H1 (cell line): Measurements from ENCODE around the gene CLDN8. TPM values are rescaled to one million over a fixed set of nuclear protein-coding genes. Genes with fewer than 3 reads are reported as not detected.

Experiments
- CTCF ChIA-PET: fragments of 300-600 bp; sonication (Branson Sonifier 250); formaldehyde crosslinking; loops from one replicate; lab custom pipeline; 2021; ENCODE audit not compliant: partially characterized antibody; lab: Charles Lee
- POLR2A ChIA-PET: fragments of 300-600 bp; sonication (Branson Sonifier 250); formaldehyde crosslinking; loops from one replicate; lab custom pipeline; 2021; ENCODE audit warnings: inconsistent platforms; ENCODE audit not compliant: partially characterized antibody; lab: Charles Lee
- DNase-seq, 2 experiments: peaks; one replicate each; pipeline versions ENCODE4 v3.0.0 to v3.0.0-alpha.2; 2010 to 2022; ENCODE audit warnings: low spot score in 2 of 2, low read depth in 1 of 2, mixed read lengths in 1 of 2
- FAIRE-seq: peaks from 2 replicates; lab custom pipeline; 2011; peaks lifted over from hg19 to GRCh38; lab: Jason Lieb, UNC
- H2AFZ ChIP-seq: 2 replicates; pipeline ENCODE4 v1.8.1; 2012; ENCODE audit warnings: low read length, inconsistent platforms
- H2AK5ac ChIP-seq: 2 replicates; pipeline ENCODE4 v1.6.1; 2013; ENCODE audit warnings: low read depth, low read length
- H2BK120ac ChIP-seq: replicated peaks from 2 replicates; pipeline ENCODE3; 2013; ENCODE audit warnings: low read depth, low read length, inconsistent platforms
- H2BK12ac ChIP-seq: 2 replicates; pipeline ENCODE4 v1.6.1; 2013; ENCODE audit warnings: low read depth, low read length
- H2BK15ac ChIP-seq: 2 replicates; pipeline ENCODE4 v1.6.1; 2013; ENCODE audit warnings: low read length
- H2BK20ac ChIP-seq: 2 replicates; pipeline ENCODE4 v1.6.1; 2013; ENCODE audit warnings: low read length
- H2BK5ac ChIP-seq: 2 replicates; pipeline ENCODE4 v1.6.1; 2013; ENCODE audit warnings: low read depth, low read length
- H3K14ac ChIP-seq: 2 replicates; pipeline ENCODE4 v1.6.1; 2013; ENCODE audit warnings: inconsistent platforms; ENCODE audit not compliant: insufficient read length
- H3K18ac ChIP-seq: 2 replicates; pipeline ENCODE4 v1.6.1; 2013; ENCODE audit warnings: low read length; ENCODE audit errors: extremely low read depth
- H3K23ac ChIP-seq: 2 replicates; pipeline ENCODE4 v1.6.1; 2013; ENCODE audit warnings: inconsistent platforms; ENCODE audit not compliant: insufficient read length
- H3K23me2 ChIP-seq: 2 replicates; pipeline ENCODE4 v1.6.1; 2013; ENCODE audit warnings: low read depth, low read length
- H3K27ac ChIP-seq: 2 replicates; pipeline ENCODE4 v1.6.1; 2011; ENCODE audit warnings: low read depth, low read length, inconsistent platforms
- H3K27me3 ChIP-seq, 4 experiments: replicated peaks in 1 of 4; 1 replicate in 1 of 4; 2 replicates in 3 of 4; pipeline versions ENCODE4 v1.6.1 to v1.8.1; 2011 to 2013; ENCODE audit warnings: low read length in 3 of 4, mild to moderate bottlenecking in 3 of 4, inconsistent platforms in 2 of 4, mixed read lengths in 2 of 4, moderate library complexity in 1 of 4; ENCODE audit not compliant: control insufficient read depth in 3 of 4, insufficient read depth in 3 of 4; ENCODE audit errors: extremely low read depth in 1 of 4
- H3K36me3 ChIP-seq, 4 experiments: 2 replicates each; pipeline versions ENCODE4 v1.6.1 to v1.8.1; 2011 to 2013; ENCODE audit warnings: mild to moderate bottlenecking in 4 of 4, low read length in 3 of 4, moderate library complexity in 2 of 4, control low read depth in 1 of 4, inconsistent platforms in 1 of 4; ENCODE audit not compliant: insufficient read depth in 4 of 4, control insufficient read depth in 2 of 4
- H3K4ac ChIP-seq: replicated peaks from 2 replicates; pipeline ENCODE3; 2013; ENCODE audit warnings: low read length, low read depth, mixed read lengths, inconsistent platforms; ENCODE audit not compliant: insufficient read length
- H3K4me1 ChIP-seq, 4 experiments: replicated peaks in 1 of 4; 1 replicate in 1 of 4; 2 replicates in 3 of 4; pipeline versions ENCODE4 v1.6.1 to v1.8.1; 2011 to 2013; ENCODE audit warnings: low read length in 3 of 4, inconsistent platforms in 2 of 4, mixed read lengths in 1 of 4; ENCODE audit not compliant: insufficient read depth in 4 of 4, control insufficient read depth in 3 of 4
- H3K4me2 ChIP-seq, 2 experiments: 2 replicates each; pipeline versions ENCODE4 v1.6.1 to v1.8.1; 2011 to 2013; ENCODE audit warnings: low read depth in 2 of 2, low read length in 2 of 2, control low read depth in 1 of 2, inconsistent platforms in 1 of 2, mild to moderate bottlenecking in 1 of 2; ENCODE audit not compliant: insufficient read depth in 1 of 2
- H3K4me3 ChIP-seq, 4 experiments: fragments of 200-600, 300-600 bp in 1 of 4; sonication (generic), shearing (Covaris generic), sonication (Bioruptor Twin) in 1 of 4; 2 replicates each; pipeline versions ENCODE4 v1.5.1 to v1.8.1; 2011 to 2016; ENCODE audit warnings: low read length in 4 of 4, low read depth in 3 of 4, control low read depth in 2 of 4, inconsistent platforms in 2 of 4, mild to moderate bottlenecking in 2 of 4, mixed read lengths in 1 of 4, moderate library complexity in 1 of 4; ENCODE audit not compliant: insufficient read depth in 2 of 4; ENCODE audit errors: extremely low read depth in 1 of 4
- H3K56ac ChIP-seq: replicated peaks from 2 replicates; pipeline ENCODE3; 2013; ENCODE audit warnings: low read depth, mild to moderate bottlenecking, mixed read lengths, low read length, inconsistent platforms; ENCODE audit not compliant: insufficient read length
- H3K79me1 ChIP-seq: 2 replicates; pipeline ENCODE4 v1.6.1; 2013; ENCODE audit warnings: low read depth, low read length, control low read depth
- H3K79me2 ChIP-seq, 2 experiments: 2 replicates each; pipeline versions ENCODE4 v1.6.1 to v1.8.1; 2012 to 2013; ENCODE audit warnings: low read length in 2 of 2, mild to moderate bottlenecking in 2 of 2, inconsistent platforms in 1 of 2; ENCODE audit not compliant: insufficient read depth in 2 of 2, control insufficient read depth in 1 of 2
- H3K9ac ChIP-seq, 4 experiments: replicated peaks in 1 of 4; 1 replicate in 1 of 4; 2 replicates in 3 of 4; pipeline versions ENCODE4 v1.6.1 to v1.8.1; 2011 to 2013; ENCODE audit warnings: low read depth in 3 of 4, low read length in 3 of 4, control low read depth in 2 of 4, mild to moderate bottlenecking in 2 of 4, moderate library complexity in 2 of 4, inconsistent platforms in 1 of 4; ENCODE audit errors: extremely low read depth in 1 of 4
- H3K9me3 ChIP-seq, 2 experiments: 2 replicates each; pipeline versions ENCODE4 v1.6.1 to v1.8.1; 2012 to 2013; ENCODE audit warnings: mild to moderate bottlenecking in 2 of 2, moderate library complexity in 2 of 2, control low read depth in 1 of 2, inconsistent platforms in 1 of 2, low read depth in 1 of 2, low read length in 1 of 2, mixed read lengths in 1 of 2; ENCODE audit not compliant: insufficient read depth in 2 of 2
- H4K20me1 ChIP-seq, 2 experiments: replicated peaks in 1 of 2; 2 replicates each; pipeline versions ENCODE3 to v1.8.1; 2011 to 2013; ENCODE audit warnings: inconsistent platforms in 2 of 2, low read length in 2 of 2, mild to moderate bottlenecking in 1 of 2; ENCODE audit not compliant: insufficient read depth in 2 of 2, control insufficient read depth in 1 of 2
- H4K5ac ChIP-seq: 2 replicates; pipeline ENCODE4 v1.6.1; 2013; ENCODE audit warnings: low read length, low read depth, mixed read lengths, inconsistent platforms; ENCODE audit not compliant: insufficient read length
- H4K8ac ChIP-seq: 2 replicates; pipeline ENCODE4 v1.8.0; 2013; ENCODE audit warnings: mild to moderate bottlenecking, moderate library complexity, low read length, inconsistent platforms; ENCODE audit not compliant: insufficient read depth; ENCODE audit errors: extremely low read depth
- H4K91ac ChIP-seq: replicated peaks from 2 replicates; pipeline ENCODE3; 2013; ENCODE audit warnings: low read length, mixed read lengths, inconsistent platforms; ENCODE audit not compliant: insufficient read length
- BCL11A ChIP-seq, 2 experiments: IDR thresholded peaks; one replicate each; pipeline ENCODE4 v1.6.1; 2011; ENCODE audit warnings: low read depth in 2 of 2, low read length in 2 of 2, mild to moderate bottlenecking in 2 of 2
- CEBPB ChIP-seq: IDR thresholded peaks from 2 replicates; pipeline ENCODE4 v1.6.1; 2012; ENCODE audit warnings: low read depth, low read length
- CHD2 ChIP-seq: IDR thresholded peaks from 2 replicates; pipeline ENCODE4 v1.6.1; 2012; ENCODE audit warnings: low read length, improper control_type of control experiment
- EGR1 ChIP-seq: IDR thresholded peaks from 2 replicates; pipeline ENCODE4 v1.6.1; 2011; ENCODE audit warnings: low read depth, low read length, borderline replicate concordance
- EP300 ChIP-seq, 2 experiments: IDR thresholded peaks; 1 replicate in 1 of 2; 2 replicates in 1 of 2; pipeline ENCODE4 v1.6.1; 2011 to 2012; ENCODE audit warnings: low read depth in 2 of 2, low read length in 2 of 2, mild to moderate bottlenecking in 2 of 2, borderline replicate concordance in 1 of 2, inconsistent platforms in 1 of 2, moderate library complexity in 1 of 2
- JUN ChIP-seq: IDR thresholded peaks from 2 replicates; pipeline ENCODE4 v1.6.1; 2011; ENCODE audit warnings: low read depth, mild to moderate bottlenecking, improper control_type of control experiment, low read length
- POLR2A ChIP-seq, 2 experiments: IDR thresholded peaks; 1 replicate in 1 of 2; 2 replicates in 1 of 2; pipeline ENCODE4 v1.6.1; 2011; ENCODE audit warnings: low read depth in 2 of 2, low read length in 2 of 2, mild to moderate bottlenecking in 2 of 2; ENCODE audit errors: control extremely low read depth in 1 of 2
- TAF1 ChIP-seq: IDR thresholded peaks from 2 replicates; pipeline ENCODE4 v1.6.1; 2011; ENCODE audit warnings: mild to moderate bottlenecking, low read depth, low read length
- TEAD4 ChIP-seq: IDR thresholded peaks from 2 replicates; pipeline ENCODE4 v1.6.1; 2012; ENCODE audit warnings: low read depth, low read length, inconsistent platforms, mixed read lengths
- YY1 ChIP-seq: IDR thresholded peaks from 2 replicates; pipeline ENCODE4 v1.6.1; 2011; ENCODE audit warnings: low read depth, mild to moderate bottlenecking, low read length
- ZNF274 ChIP-seq: IDR thresholded peaks from 2 replicates; pipeline ENCODE4 v1.7.0; 2012; ENCODE audit warnings: low read length, borderline replicate concordance; ENCODE audit errors: extremely low read depth
- WGBS, 2 experiments: shearing (Covaris generic) in 1 of 2; methylation state at CpG; one replicate each; pipeline versions ENCODE4 v1.1.6 to v1.1.7; 2013 to 2015; ENCODE audit warnings: low lambda C conversion rate in 2 of 2, mixed read lengths in 2 of 2, inconsistent platforms in 1 of 2, low coverage in 1 of 2, missing lambda C conversion rate in 1 of 2; ENCODE audit not compliant: insufficient replicate concordance in 2 of 2, insufficient coverage in 1 of 2, insufficient read length in 1 of 2; ENCODE audit errors: extremely low coverage in 1 of 2, missing lambda C conversion rate in 1 of 2; 5-methylcytosine and 5-hydroxymethylcytosine counted together
- polyA plus RNA-seq, 7 experiments: library from polyadenylated mRNA; depleted of rRNA in 3 of 7; stranded (reverse) in 5 of 7; unstranded in 2 of 7; fragments of >200 nt in 5 of 7; fragments of 200-250 nt in 2 of 7; gene quantifications; 1 replicate in 5 of 7; 2 replicates in 1 of 7; 4 replicates in 1 of 7; pipeline versions ENCODE4 v1.2.1 to v1.2.3, GENCODE V29; 2011 to 2013; ENCODE audit warnings: missing spikeins in 2 of 7, mixed read lengths in 2 of 7
- total RNA-seq: library from RNA; stranded (reverse); fragmentation: NEBNext Ultra II Directional; extraction: Animal tissue kit (Norgen Biotek cat#: 25700); gene quantifications from 2 replicates; pipeline ENCODE4 v1.2.1, GENCODE V29; 2021
- TF ChIP-seq, protein P1 (sequence below): IDR thresholded peaks from 2 replicates; pipeline ENCODE4 v1.6.1; 2011; ENCODE audit warnings: low read length, improper control_type of control experiment

The CLDN8 gene
- total and polyA plus RNA-seq, 2 of the 8 experiments (the other 6 are each of a cell fraction or from before 2014, with no cell fraction given) = not detected

DNA sequence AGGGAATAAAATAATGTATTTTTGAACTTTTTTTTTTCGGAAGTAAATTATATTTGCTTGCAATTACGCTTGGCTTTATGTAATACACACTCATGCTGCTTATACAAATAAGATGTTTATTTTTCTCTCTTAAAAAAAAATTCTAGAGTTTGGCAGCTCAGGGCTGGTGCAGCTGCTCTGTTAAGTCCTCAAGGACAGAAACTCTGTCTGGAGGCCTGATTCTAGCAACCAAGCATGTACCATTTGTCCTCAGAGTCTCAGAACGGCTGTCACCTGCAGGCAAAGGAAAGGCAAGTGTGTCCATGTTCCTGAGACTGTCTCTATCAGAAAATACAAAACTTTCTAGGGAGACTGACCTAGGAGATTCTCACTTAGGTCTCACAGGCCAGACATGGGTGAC is 26.1 kb downstream of the CLDN8 start:
- Histone ChIP-seq H2AK5ac (no peak overlapping the region), H3K18ac (no peak overlapping the region), H4K91ac (no peak overlapping the region), H2BK20ac (no peak overlapping the region), H3K23me2 (no peaks in the 10 kb centered on the region), H4K5ac (no peak overlapping the region), H3K9me3 (no peaks in the 10 kb centered on the region), H2AFZ (no peak overlapping the region), H4K8ac (no peak overlapping the region), H3K9ac (no peak overlapping the region), H3K79me1 (no peaks in the 10 kb centered on the region), H3K27me3 (no peaks in the 10 kb centered on the region), H3K4me1 (no peaks in the 10 kb centered on the region), H2BK5ac (no peak overlapping the region), H3K23ac (no peak overlapping the region), H3K36me3 (no peaks in the 10 kb centered on the region), H3K4ac (no peak overlapping the region), H3K4me3 (no peak overlapping the region), H2BK120ac (no peak overlapping the region), H2BK15ac (no peak overlapping the region), H3K14ac (no peak overlapping the region), H4K20me1 (no peaks in the 10 kb centered on the region), H3K56ac (no peak overlapping the region), H2BK12ac (no peak overlapping the region), H3K4me2 (no peak overlapping the region), H3K79me2 (no peaks in the 10 kb centered on the region), H3K27ac (no peak overlapping the region)
- DNase-seq (no peak), FAIRE-seq (no peak)
- 93% methylated on average over 3 of the region's 3 CpGs; no CpG with 5 or more reads in 1 of the 2 experiments for WGBS, 2 experiments
- POLR2A ChIA-PET = no interaction called here
- CTCF ChIA-PET = interaction anchor here (1.1 kb wide), 1 partner anchor 143 kb away, joined by 4 read pairs; no protein-coding TSS in a partner anchor
- TF ChIP-seq ZNF274 (no peak), TEAD4 (no peak), CEBPB (no peak), YY1 (no peak), POLR2A (IDR thresholded peaks at IDR 0.05; ENCODE audit: control extremely low read depth in 1 of 2, low read depth in 2 of 2, low read length in 2 of 2) (no peak), JUN (no peak), EP300 (IDR thresholded peaks at IDR 0.05; ENCODE audit: borderline replicate concordance in 1 of 2, low read depth in 2 of 2, low read length in 2 of 2) (no peak), TAF1 (no peak), CHD2 (no peak), BCL11A (IDR thresholded peaks at IDR 0.05; ENCODE audit: low read depth in 2 of 2, low read length in 2 of 2) (no peak), EGR1 (no peak)
- TF ChIP-seq, protein P1, sequence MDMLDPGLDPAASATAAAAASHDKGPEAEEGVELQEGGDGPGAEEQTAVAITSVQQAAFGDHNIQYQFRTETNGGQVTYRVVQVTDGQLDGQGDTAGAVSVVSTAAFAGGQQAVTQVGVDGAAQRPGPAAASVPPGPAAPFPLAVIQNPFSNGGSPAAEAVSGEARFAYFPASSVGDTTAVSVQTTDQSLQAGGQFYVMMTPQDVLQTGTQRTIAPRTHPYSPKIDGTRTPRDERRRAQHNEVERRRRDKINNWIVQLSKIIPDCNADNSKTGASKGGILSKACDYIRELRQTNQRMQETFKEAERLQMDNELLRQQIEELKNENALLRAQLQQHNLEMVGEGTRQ = no peak
